ENCODE results near the gene INTS1. TPM values are rescaled to one million over a fixed set of nuclear protein-coding genes. Genes with fewer than 3 reads are reported as not detected.

Gene INTS1
- total RNA-seq, 1 donor from 2014 or later, result 29.9 TPM

DNA sequence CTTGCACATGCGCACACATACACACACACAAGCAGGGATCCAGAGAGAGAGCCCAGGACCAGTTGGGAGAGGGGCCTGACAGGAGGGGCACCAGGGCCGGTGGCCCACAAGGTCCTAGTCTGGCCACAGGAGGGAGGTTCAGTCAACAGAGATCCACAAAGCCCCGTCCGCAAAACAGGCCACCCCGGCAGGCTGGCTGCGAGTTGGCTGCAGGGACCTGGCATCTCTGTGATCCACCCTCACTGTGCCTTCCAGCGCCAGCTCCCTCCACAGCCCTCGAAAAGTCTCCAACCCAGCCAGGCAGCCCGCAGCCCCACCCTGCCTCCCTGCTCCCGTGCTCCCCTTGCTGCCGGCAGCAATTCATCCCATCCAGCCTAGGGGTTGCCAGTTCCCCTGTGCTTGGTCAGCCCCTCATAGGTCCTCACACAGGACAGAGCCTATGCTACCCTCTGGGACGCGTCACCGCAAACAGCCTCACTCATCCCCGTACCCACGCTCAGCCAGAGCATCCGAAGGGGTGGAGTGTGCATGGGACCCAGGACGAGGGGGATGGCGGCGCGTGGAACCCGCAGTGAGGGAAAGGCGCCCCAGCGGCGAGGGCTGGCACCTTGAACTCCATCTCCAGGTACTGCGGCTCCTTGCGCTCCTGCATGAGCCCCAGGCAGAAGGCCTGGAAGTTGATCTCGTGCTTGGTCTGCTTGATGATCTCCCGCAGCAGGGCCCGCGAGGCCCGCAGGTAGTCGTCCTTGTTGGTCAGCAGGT is 7.5 kb downstream of the INTS1 start:
- Histone ChIP-seq H3K36me3 (peaks cover 96% of the 10 kb centered on the region), H3K27ac (replicated peaks) (no peak overlapping the region), H3K4me3 (no peak overlapping the region), H3K27me3 (ENCODE audit: low read depth) (no peaks in the 10 kb centered on the region), H3K4me1 (peaks cover 6% of the 10 kb centered on the region), H3K9me3 (replicated peaks) (no peaks in the 10 kb centered on the region)
- no peak for DNase-seq
- intact Hi-C loops (cut with micrococcal nuclease), result no loop called here
- TF ChIP-seq, protein P1, sequence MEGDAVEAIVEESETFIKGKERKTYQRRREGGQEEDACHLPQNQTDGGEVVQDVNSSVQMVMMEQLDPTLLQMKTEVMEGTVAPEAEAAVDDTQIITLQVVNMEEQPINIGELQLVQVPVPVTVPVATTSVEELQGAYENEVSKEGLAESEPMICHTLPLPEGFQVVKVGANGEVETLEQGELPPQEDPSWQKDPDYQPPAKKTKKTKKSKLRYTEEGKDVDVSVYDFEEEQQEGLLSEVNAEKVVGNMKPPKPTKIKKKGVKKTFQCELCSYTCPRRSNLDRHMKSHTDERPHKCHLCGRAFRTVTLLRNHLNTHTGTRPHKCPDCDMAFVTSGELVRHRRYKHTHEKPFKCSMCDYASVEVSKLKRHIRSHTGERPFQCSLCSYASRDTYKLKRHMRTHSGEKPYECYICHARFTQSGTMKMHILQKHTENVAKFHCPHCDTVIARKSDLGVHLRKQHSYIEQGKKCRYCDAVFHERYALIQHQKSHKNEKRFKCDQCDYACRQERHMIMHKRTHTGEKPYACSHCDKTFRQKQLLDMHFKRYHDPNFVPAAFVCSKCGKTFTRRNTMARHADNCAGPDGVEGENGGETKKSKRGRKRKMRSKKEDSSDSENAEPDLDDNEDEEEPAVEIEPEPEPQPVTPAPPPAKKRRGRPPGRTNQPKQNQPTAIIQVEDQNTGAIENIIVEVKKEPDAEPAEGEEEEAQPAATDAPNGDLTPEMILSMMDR (IDR thresholded peaks at IDR 0.05; ENCODE audit: borderline replicate concordance), result no peak

DNA sequence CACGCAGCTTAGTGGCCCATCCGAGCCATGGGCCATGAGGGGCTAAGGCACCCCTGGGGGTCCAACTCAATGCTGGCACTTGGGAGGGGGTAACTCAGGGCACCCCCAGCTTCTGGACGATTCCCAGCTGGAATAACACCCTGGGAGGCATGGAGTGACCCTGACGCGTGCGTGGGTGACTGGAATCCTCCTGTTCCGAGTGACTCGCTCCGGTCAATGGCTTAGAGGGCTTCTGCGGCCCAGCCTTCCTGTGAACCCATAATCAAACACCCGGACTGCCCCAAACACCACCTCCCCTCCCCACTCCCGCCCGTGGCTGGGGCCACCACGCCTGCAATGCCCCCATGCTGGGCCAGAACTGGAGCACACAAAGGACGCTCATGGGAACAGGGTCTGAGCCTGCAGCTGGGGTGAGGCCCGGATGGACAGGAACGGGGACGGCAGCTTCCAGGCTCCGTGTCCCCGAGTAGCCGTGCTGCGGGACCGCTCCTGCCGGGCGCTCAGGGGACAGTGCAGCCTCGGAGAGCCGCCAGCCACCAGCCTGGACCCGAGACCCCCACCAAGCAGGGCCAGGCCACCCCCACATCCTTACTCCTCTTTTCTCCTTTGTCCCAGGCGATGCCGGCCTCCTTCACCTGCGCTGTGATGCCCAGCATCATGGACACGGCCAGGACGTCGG is 8.5 kb downstream of the INTS1 start:
- Histone ChIP-seq H3K9me3 (replicated peaks) (no peaks in the 10 kb centered on the region), H3K4me1 (no peaks in the 10 kb centered on the region), H3K27me3 (ENCODE audit: low read depth) (no peaks in the 10 kb centered on the region), H3K36me3 (peaks cover 96% of the 10 kb centered on the region), H3K4me3 (no peak overlapping the region), H3K27ac (replicated peaks) (no peak overlapping the region)
- TF ChIP-seq, protein P1 (IDR thresholded peaks at IDR 0.05; ENCODE audit: borderline replicate concordance), result no peak
- no peak for DNase-seq
- intact Hi-C loops (cut with micrococcal nuclease), result no loop called here

DNA sequence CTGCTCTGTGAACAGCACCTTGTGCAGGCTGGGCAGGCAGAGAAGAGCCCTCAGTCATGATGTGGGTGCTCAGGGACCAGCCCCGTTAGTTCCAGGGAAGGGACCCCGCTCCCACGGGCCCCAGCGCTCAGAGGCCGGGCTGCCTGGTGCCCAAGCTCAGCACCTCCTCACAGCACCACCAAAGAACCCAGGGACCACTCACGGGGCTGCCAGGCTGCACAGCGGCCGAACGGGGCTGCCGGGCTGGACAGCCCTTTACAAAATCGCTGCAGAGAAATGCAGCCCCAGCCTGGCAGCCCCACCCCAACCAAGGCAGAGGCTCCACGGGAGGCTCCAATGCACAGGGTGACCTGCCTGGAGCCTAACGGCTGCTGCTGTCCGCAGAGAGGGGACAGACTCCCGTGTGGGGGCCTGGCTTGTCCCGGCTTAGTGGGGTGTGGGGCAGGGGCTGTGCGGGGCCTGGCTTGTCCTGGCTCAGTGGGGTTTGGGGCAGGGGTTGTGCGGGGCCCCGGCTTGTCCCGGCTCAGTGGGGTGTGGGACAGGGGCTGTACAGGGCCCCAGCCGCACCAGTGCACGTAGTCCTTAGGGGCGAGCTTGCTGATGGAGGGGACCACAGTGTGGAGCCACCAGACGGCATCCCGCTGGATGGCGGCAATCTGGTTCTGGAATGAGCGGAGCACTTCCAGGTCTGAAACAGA is 9.2 kb downstream of the INTS1 start:
- TF ChIP-seq, protein P1 (IDR thresholded peaks at IDR 0.05; ENCODE audit: borderline replicate concordance), result no peak
- intact Hi-C loops (cut with micrococcal nuclease), result no loop called here
- Histone ChIP-seq H3K27ac (replicated peaks) (no peak overlapping the region), H3K4me3 (no peak overlapping the region), H3K9me3 (replicated peaks) (no peaks in the 10 kb centered on the region), H3K4me1 (no peaks in the 10 kb centered on the region), H3K36me3 (peaks cover 96% of the 10 kb centered on the region), H3K27me3 (ENCODE audit: low read depth) (no peaks in the 10 kb centered on the region)
- no peak for DNase-seq

DNA sequence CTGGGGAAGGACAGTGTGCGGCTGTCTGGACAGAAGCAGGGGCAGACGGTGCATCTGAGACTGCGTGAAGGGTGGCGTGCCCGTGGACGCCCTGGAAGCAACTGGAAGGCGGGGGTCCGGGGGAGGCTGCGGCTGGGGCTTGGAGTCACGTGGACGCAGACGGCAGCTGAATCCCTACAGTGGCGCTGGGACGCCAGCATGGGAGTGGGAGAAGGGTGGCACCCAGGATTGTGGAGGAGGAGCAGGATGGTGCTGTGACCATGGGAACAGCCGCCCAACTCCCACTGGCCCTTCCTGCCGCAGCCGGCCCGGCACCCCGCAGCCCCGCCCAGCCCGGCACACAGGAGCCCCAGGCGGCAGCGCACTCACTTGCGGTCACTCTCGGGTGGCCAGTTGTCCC is 9.7 kb downstream of the INTS1 start:
- Histone ChIP-seq H3K4me3 (no peak overlapping the region), H3K4me1 (no peaks in the 10 kb centered on the region), H3K27me3 (ENCODE audit: low read depth) (no peaks in the 10 kb centered on the region), H3K27ac (replicated peaks) (no peak overlapping the region), H3K36me3 (peaks cover 96% of the 10 kb centered on the region), H3K9me3 (replicated peaks) (no peaks in the 10 kb centered on the region)
- intact Hi-C loops (cut with micrococcal nuclease), result no loop called here
- no peak for DNase-seq
- TF ChIP-seq, protein P1 (IDR thresholded peaks at IDR 0.05; ENCODE audit: borderline replicate concordance), result no peak

DNA sequence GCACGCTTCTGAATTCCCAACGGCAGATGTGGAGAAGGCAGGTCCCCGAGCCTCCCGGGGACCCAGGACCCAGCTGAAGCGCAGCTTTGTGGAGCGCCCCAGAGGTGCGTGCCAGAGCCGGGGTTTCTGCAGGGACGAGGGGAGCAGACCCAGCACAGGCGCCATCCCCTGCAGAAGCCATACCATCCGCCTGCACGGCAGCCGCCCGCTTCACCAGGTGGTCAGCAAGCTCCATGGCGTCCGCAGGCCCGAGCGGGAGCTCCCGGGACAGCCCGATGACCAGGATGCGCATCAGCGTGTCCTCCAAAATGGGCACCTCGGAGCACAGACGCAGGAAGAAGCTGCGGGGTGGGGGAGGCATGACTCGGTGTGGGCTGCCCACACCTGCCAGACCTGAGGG is 10.6 kb downstream of the INTS1 start:
- Histone ChIP-seq H3K27ac (replicated peaks) (no peak overlapping the region), H3K27me3 (ENCODE audit: low read depth) (no peaks in the 10 kb centered on the region), H3K4me1 (no peaks in the 10 kb centered on the region), H3K4me3 (no peak overlapping the region), H3K36me3 (peaks cover 96% of the 10 kb centered on the region), H3K9me3 (replicated peaks) (no peaks in the 10 kb centered on the region)
- intact Hi-C loops (cut with micrococcal nuclease), result no loop called here
- TF ChIP-seq, protein P1 (IDR thresholded peaks at IDR 0.05; ENCODE audit: borderline replicate concordance), result no peak
- DNase-seq, result no peak
